Kidney (tissue), 14 donors: ENCODE data around the gene LHFPL3. TPM values are rescaled to one million over a fixed set of nuclear protein-coding genes. Genes with fewer than 3 reads are reported as not detected.
"Not testable (repeated sequence)": the region's sequence is repeated elsewhere in the genome, so short reads cannot be mapped to it uniquely, and the experiment has no call there.

Experiments
- DNase-seq, 5 donors: peaks; one replicate each; pipeline ENCODE4 v3.0.0-alpha.2; 2013 to 2020
- FAIRE-seq: peaks from 2 replicates; lab custom pipeline; 2012; peaks lifted over from hg19 to GRCh38; lab: Jason Lieb, UNC
- H3K27ac ChIP-seq, 2 donors: one replicate each; pipeline ENCODE4 v1.7.0; 2013; ENCODE audit warnings: low read depth in 2 of 2, low read length in 2 of 2, inconsistent platforms in 1 of 2
- H3K27me3 ChIP-seq: one replicate; pipeline ENCODE4 v1.7.1; 2013; ENCODE audit warnings: low read length, inconsistent platforms; ENCODE audit not compliant: control insufficient read depth, insufficient read depth
- H3K36me3 ChIP-seq, 3 donors: one replicate each; pipeline versions ENCODE4 v1.7.0 to v1.7.1; 2013; ENCODE audit warnings: low read length in 3 of 3, control low read depth in 1 of 3, inconsistent platforms in 1 of 3; ENCODE audit not compliant: insufficient read depth in 3 of 3, control insufficient read depth in 2 of 3
- H3K4me1 ChIP-seq, 3 donors: one replicate each; pipeline versions ENCODE4 v1.7.0 to v1.7.1; 2013; ENCODE audit warnings: low read length in 3 of 3, inconsistent platforms in 1 of 3, low read depth in 1 of 3; ENCODE audit not compliant: control insufficient read depth in 2 of 3, insufficient read depth in 2 of 3
- H3K4me3 ChIP-seq, 3 donors: one replicate each; pipeline versions ENCODE4 v1.7.0 to v1.8.1; 2013; ENCODE audit warnings: low read length in 3 of 3, control low read depth in 1 of 3, inconsistent platforms in 1 of 3
- H3K9ac ChIP-seq, 3 donors: one replicate each; pipeline versions ENCODE4 v1.7.0 to v1.7.1; 2013; ENCODE audit warnings: low read length in 3 of 3, control low read depth in 1 of 3, inconsistent platforms in 1 of 3
- H3K9me3 ChIP-seq, 3 donors: one replicate each; pipeline versions ENCODE4 v1.7.0 to v1.7.1; 2013; ENCODE audit warnings: low read length in 3 of 3, control low read depth in 1 of 3, inconsistent platforms in 1 of 3; ENCODE audit not compliant: control insufficient read depth in 2 of 3, insufficient read depth in 1 of 3
- CTCF ChIP-seq: IDR thresholded peaks from 3 replicates; pipeline ENCODE4 v1.5.1; 2012; ENCODE audit warnings: mild to moderate bottlenecking, moderate library complexity, borderline replicate concordance; ENCODE audit not compliant: insufficient read depth; ENCODE audit errors: extremely low read depth
- intact Hi-C: fragments of 100-400 bp; cut with DNase I; formaldehyde crosslinking; loops from one replicate; pipeline ENCODE4 v1.11.1; 2022
- polyA plus RNA-seq: library from polyadenylated mRNA; stranded (reverse); fragments of 350-450 nt; fragmentation: Illumina TruSeq; extraction: RNeasy Lipid Tissue Mini Kit (QIAGEN cat#74804); gene quantifications from one replicate; pipeline ENCODE4 v1.2.3, GENCODE V29; 2014; ENCODE audit warnings: low read depth, low replicate concordance; ENCODE audit not compliant: insufficient read depth
- total RNA-seq: library from RNA; stranded (reverse); fragmentation: NEBNext Ultra II Directional; extraction: Animal tissue kit (Norgen Biotek cat#: 25700); gene quantifications from one replicate; pipeline ENCODE4 v1.2.1, GENCODE V29; 2021
- donor health status: control.
- donor health status: control.
- donor health status: control.
- donor health status: control.
- donor health status: control.
- donor health status: DM: yes; HTN: yes; CAD: no.
- donor health status: Normal renal cell carcinoma (clear cell type).

LHFPL3 gene
- total and polyA plus RNA-seq, 2 donors from 2014 or later: not detected

- Histone ChIP-seq H3K9ac (no peak overlapping the region), H3K27me3 (no peaks in the 10 kb centered on the region), H3K4me1 (no peaks in the 10 kb centered on the region), H3K9me3 (peaks cover 0 to 4% (median 0%) of the 10 kb centered on the region in 3 donors), H3K36me3 (no peaks in the 10 kb centered on the region), H3K4me3 (no peak overlapping the region), H3K27ac (no peak overlapping the region)
- intact Hi-C loops: no loop called here
- FAIRE-seq: no peak
- TF ChIP-seq CTCF: no peak
- DNase-seq: no peak
These were observed 371.9 kb downstream of the LHFPL3 start for GRCh38 chr7:104700336-104700735.

GRCh38 chr7:104721027-104721426 is 392.6 kb downstream of the LHFPL3 start:
- H3K9me3 ChIP-seq, H3K4me3 ChIP-seq, intact Hi-C loops, H3K36me3 ChIP-seq, H3K4me1 ChIP-seq, H3K27ac ChIP-seq, H3K27me3 ChIP-seq, H3K9ac ChIP-seq, DNase-seq, FAIRE-seq: not testable (repeated sequence)

- FAIRE-seq: no peak
- intact Hi-C loops: no loop called here
These were observed 394.6 kb downstream of the LHFPL3 start for GRCh38 chr7:104723001-104723400.

GRCh38 chr7:104758504-104758903 is 430.1 kb downstream of the LHFPL3 start:
- no peaks in the 10 kb centered on the region for H3K36me3 ChIP-seq
- no peaks in the 10 kb centered on the region for H3K27me3 ChIP-seq
- H3K27ac ChIP-seq: no peak overlapping the region
- FAIRE-seq (no peak), DNase-seq (no peak)
- no peak overlapping the region for H3K9ac ChIP-seq
- no peaks in the 10 kb centered on the region for H3K4me1 ChIP-seq
- intact Hi-C loops: no loop called here
- TF ChIP-seq CTCF: no peak
- H3K9me3 ChIP-seq: no peaks in the 10 kb centered on the region
- no peak overlapping the region for H3K4me3 ChIP-seq

More at GRCh38 chr7:104723001-104723400, 394.6 kb downstream of the LHFPL3 start:
- Histone ChIP-seq H3K4me1 (no peaks in the 10 kb centered on the region), H3K27me3 (no peaks in the 10 kb centered on the region), H3K9me3 (no peaks in the 10 kb centered on the region), H3K9ac (no peak overlapping the region), H3K36me3 (no peaks in the 10 kb centered on the region), H3K4me3 (no peak overlapping the region), H3K27ac (no peak overlapping the region)
- DNase-seq: no peak
- no peak for TF ChIP-seq CTCF
